ENCODE data around the gene MBD3. TPM values are rescaled to one million over a fixed set of nuclear protein-coding genes. Genes with fewer than 3 reads are reported as not detected.
A peak's percentile ranks its signal among the peaks of the same experiment; 100 is the strongest.

Gene MBD3
- total and polyA plus RNA-seq, 3 donors from 2014 or later = 78.3 to 153 (median 146) TPM

DNA sequence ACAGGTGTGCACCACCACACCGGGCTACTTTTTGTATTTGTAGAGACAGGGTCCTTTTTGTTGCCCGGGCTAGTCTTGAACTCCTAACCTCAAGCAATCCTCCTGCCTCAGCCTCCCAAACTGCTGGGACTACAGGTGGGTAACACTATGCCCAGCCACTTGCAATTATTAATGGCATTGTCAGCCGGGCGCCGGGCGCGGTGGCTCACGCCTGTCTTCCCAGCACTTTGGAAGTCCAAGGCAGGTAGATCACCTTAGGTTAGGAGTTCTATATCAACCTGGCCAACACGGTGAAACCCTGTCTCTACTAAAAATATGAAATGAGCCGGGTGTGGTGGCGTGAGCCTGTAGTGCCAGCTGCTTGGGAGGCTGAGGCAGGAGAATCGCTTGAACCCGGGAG lies 21.8 kb downstream of the MBD3 start:
- TF ChIP-seq, protein P1, sequence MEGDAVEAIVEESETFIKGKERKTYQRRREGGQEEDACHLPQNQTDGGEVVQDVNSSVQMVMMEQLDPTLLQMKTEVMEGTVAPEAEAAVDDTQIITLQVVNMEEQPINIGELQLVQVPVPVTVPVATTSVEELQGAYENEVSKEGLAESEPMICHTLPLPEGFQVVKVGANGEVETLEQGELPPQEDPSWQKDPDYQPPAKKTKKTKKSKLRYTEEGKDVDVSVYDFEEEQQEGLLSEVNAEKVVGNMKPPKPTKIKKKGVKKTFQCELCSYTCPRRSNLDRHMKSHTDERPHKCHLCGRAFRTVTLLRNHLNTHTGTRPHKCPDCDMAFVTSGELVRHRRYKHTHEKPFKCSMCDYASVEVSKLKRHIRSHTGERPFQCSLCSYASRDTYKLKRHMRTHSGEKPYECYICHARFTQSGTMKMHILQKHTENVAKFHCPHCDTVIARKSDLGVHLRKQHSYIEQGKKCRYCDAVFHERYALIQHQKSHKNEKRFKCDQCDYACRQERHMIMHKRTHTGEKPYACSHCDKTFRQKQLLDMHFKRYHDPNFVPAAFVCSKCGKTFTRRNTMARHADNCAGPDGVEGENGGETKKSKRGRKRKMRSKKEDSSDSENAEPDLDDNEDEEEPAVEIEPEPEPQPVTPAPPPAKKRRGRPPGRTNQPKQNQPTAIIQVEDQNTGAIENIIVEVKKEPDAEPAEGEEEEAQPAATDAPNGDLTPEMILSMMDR (IDR thresholded peaks at IDR 0.05) = no peak
- TF ChIP-seq POLR2A (IDR thresholded peaks at IDR 0.05) = no peak
- Histone ChIP-seq H3K27me3 (no peaks in the 10 kb centered on the region), H3K9me3 (no peaks in the 10 kb centered on the region), H3K36me3 (ENCODE audit: low read depth, missing control alignments) (no peaks in the 10 kb centered on the region), H3K27ac (no peak overlapping the region), H3K4me3 (no peak overlapping the region), H3K4me1 (peaks cover 6% of the 10 kb centered on the region)
- intact Hi-C loops (cut with DNase I; ENCODE audit: low total_unique reads) = no loop called here
- DNase-seq = no peak
- 93 to 97% methylated on average over 13 of the region's 13 CpGs for WGBS, 2 donors

DNA sequence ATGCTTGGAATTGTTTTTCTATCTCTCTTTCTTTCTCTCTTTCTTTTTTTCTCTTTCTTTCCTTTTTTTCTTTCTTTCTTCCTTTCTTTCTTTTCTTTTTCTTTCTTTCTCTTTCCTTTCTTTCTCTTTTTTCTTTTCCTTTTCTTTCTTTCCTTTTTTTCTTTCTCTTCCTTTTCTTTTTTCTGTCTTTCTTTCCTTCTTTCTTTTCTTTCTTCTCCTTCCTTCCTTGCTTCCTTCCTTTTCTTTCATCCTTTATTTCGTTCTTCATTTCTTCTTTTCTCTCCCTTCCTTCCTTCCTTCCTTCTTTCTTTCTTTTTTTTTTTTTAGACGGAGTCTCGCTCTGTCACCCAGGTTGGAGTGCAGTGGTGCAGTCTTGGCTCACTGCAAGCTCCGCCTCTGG lies 22.7 kb downstream of the MBD3 start:
- no peak overlapping the region for H3K27ac ChIP-seq
- no peaks in the 10 kb centered on the region for H3K27me3 ChIP-seq
- H3K9me3 ChIP-seq = no peaks in the 10 kb centered on the region
- no peak overlapping the region for H3K4me3 ChIP-seq
- H3K4me1 ChIP-seq = peaks cover 6% of the 10 kb centered on the region
- intact Hi-C loops (cut with DNase I; ENCODE audit: low total_unique reads) = no loop called here
- H3K36me3 ChIP-seq (ENCODE audit: low read depth, missing control alignments) = no peaks in the 10 kb centered on the region
- TF ChIP-seq, protein P1 (IDR thresholded peaks at IDR 0.05) = no peak
- TF ChIP-seq POLR2A (IDR thresholded peaks at IDR 0.05) = no peak
- WGBS, 2 donors = 87 to 92% methylated on average over 4 of the region's 4 CpGs
- no peak for DNase-seq

DNA sequence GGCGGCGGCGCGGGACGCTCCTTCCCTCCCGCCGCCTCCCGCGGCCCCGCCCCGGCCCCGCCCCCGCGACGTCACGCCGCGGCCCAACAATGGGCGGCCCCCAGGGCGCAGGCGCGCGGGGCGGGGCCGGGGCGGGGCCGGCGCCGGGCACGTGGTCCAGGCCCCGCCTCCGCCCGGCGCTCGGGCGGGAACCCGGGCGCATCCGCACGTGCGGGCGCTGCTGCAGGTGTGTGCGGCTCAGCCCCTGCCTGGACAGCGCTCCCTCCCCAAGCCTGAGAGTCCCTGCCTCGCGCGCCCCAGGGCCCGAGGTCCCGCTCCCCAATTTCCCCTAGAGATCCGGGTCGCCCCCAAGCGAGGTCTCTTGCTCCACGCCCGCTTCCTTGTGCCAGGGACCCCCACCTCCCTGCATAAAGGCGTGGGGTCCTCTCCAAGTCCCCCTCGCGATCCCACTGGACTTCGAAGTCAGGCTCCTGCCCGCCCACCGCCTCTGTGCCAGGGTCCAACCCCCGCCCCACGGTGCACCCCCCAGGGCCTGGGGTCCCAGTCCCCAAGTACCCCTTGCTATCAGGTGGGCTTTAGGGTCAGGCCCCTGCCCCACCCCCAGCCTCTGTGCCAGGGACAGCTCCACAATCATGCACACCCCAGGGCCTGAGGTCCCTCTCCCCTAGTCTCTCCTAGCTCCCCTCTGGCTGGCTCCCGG lies 24.2 kb downstream of the MBD3 start, which contains the start of gene MEX3D:
Gene MEX3D, minus strand, starts transcription at position 6 of the 700 bp plus-strand sequence. CDS start 267 bp downstream, outside the sequence.
- WGBS, 2 donors = 15% methylated on average over 11 to 13 of the region's 63 CpGs

DNA sequence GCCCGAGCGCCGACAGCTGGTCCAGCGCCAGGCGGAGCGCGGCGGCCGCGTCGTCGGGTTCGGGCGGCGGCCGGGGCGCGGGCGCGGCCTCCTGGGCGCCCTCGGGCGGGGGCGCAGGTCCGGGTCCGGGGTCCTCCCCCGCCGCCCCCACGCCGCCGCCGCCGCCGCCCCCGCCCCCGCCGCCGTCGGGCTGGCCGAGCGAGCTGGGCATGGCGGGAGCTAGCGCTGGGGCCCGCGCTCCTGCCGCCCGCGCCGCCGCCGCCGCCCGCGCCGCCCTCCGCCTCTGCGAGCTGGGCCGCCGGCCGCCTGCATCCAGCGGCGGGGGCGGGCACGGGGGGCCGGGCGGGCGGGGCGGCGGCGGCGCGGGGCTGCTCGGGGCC lies 24.8 kb downstream of the MBD3 start:
- Histone ChIP-seq H3K27ac (no peak overlapping the region), H3K4me1 (peaks cover 6% of the 10 kb centered on the region), H3K27me3 (no peaks in the 10 kb centered on the region), H3K36me3 (ENCODE audit: low read depth, missing control alignments) (no peaks in the 10 kb centered on the region), H3K9me3 (no peaks in the 10 kb centered on the region), H3K4me3 (peak overlapping the region in 1 of 2 donors; percentile 67)
- 0% methylated on average over 8 of the region's 73 CpGs; no CpG with 5 or more reads in 1 of the 2 donors for WGBS, 2 donors
- TF ChIP-seq, protein P1 (IDR thresholded peaks at IDR 0.05) = no peak
- TF ChIP-seq POLR2A (IDR thresholded peaks at IDR 0.05) = no peak
- DNase-seq = no peak
- intact Hi-C loops (cut with DNase I; ENCODE audit: low total_unique reads) = no loop called here

More for the DNA sequence above, 24.2 kb downstream of the MBD3 start, which contains the start of gene MEX3D:
- DNase-seq = peak; percentile 77
- Histone ChIP-seq H3K9me3 (no peaks in the 10 kb centered on the region), H3K4me3 (peak within 1 kb of the TSS; percentile 67 to 76), H3K27me3 (no peaks in the 10 kb centered on the region), H3K4me1 (peaks cover 6% of the 10 kb centered on the region), H3K36me3 (ENCODE audit: low read depth, missing control alignments) (no peaks in the 10 kb centered on the region), H3K27ac (peak within 1 kb of the TSS; percentile 81 to 87)
- intact Hi-C loops (cut with DNase I; ENCODE audit: low total_unique reads) = no loop called here
- TF ChIP-seq, protein P1 (IDR thresholded peaks at IDR 0.05) = no peak
- no peak for TF ChIP-seq POLR2A (IDR thresholded peaks at IDR 0.05)
